ENCODE data around the gene AOC2. TPM values are rescaled to one million over a fixed set of nuclear protein-coding genes. Genes with fewer than 3 reads are reported as not detected.
"Not testable (repeated sequence)": the region's sequence is repeated elsewhere in the genome, so short reads cannot be mapped to it uniquely, and the experiment has no call there.

The AOC2 gene
- total RNA-seq, 4 donors from 2014 or later, result 0.55 to 6.0 (median 1.1) TPM

GRCh38 chr17:42868338-42868737, 24.0 kb downstream of the AOC2 start:
- Histone ChIP-seq H3K27ac (no peak overlapping the region), H3K27me3 (no peaks in the 10 kb centered on the region), H3K4me1 (peaks cover 0 to 10% (median 2%) of the 10 kb centered on the region in 4 donors), H3K4me3 (no peak overlapping the region), H3K9me3 (peaks cover 5 to 8% of the 10 kb centered on the region in 2 donors), H3K36me3 (no peaks in the 10 kb centered on the region)
- intact Hi-C loops (cut with DNase I; ENCODE audit: low total_unique reads) (no loop called here), in situ Hi-C loops (cut with MboI; ENCODE audit: low pct_ligation_motif_present in 1 of 4, low pct_unique_long_range_greater_than_20kb in 1 of 4, low sequenced_read_pairs in 3 of 4) (no loop called here)
- WGBS, 2 donors (ENCODE audit: low coverage in 1 of 2), result 94% methylated on average over 12 of the region's 12 CpGs; no CpG with 5 or more reads in 1 of the 2 donors
- DNase-seq, result no peak
- TF ChIP-seq EP300 (IDR thresholded peaks at IDR 0.05; ENCODE audit: low read depth) (no peak), POLR2A (IDR thresholded peaks at IDR 0.05) (no peak), POLR2AphosphoS5 (IDR thresholded peaks at IDR 0.05) (no peak)
- TF ChIP-seq, protein P1, sequence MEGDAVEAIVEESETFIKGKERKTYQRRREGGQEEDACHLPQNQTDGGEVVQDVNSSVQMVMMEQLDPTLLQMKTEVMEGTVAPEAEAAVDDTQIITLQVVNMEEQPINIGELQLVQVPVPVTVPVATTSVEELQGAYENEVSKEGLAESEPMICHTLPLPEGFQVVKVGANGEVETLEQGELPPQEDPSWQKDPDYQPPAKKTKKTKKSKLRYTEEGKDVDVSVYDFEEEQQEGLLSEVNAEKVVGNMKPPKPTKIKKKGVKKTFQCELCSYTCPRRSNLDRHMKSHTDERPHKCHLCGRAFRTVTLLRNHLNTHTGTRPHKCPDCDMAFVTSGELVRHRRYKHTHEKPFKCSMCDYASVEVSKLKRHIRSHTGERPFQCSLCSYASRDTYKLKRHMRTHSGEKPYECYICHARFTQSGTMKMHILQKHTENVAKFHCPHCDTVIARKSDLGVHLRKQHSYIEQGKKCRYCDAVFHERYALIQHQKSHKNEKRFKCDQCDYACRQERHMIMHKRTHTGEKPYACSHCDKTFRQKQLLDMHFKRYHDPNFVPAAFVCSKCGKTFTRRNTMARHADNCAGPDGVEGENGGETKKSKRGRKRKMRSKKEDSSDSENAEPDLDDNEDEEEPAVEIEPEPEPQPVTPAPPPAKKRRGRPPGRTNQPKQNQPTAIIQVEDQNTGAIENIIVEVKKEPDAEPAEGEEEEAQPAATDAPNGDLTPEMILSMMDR (IDR thresholded peaks at IDR 0.05), result no peak

DNA sequence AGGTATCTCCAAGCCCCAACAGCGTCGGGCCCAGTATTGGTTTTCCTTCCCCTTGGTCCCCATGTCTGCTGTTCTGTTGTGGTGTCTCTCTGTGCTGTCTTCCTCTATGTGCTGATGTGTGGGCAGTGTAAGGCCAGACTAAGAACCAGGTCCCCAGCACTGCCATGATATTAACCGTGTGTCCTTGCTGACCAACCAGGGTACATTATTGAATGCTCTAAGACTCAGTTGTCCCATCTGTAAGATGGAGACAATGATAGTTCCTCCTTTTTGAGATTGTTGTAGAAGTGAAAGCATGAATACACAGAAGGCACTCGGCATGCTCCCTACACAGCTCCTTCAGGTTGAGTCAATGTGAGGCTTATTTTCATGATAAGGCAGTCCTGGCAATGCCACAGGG, 27.3 kb downstream of the AOC2 start:
- TF ChIP-seq POLR2A (IDR thresholded peaks at IDR 0.05) (no peak), POLR2AphosphoS5 (IDR thresholded peaks at IDR 0.05) (no peak), EP300 (IDR thresholded peaks at IDR 0.05; ENCODE audit: low read depth) (no peak)
- TF ChIP-seq, protein P1 (IDR thresholded peaks at IDR 0.05), result no peak
- intact Hi-C loops (cut with DNase I; ENCODE audit: low total_unique reads), result no loop called here
- Histone ChIP-seq H3K9me3 (peaks cover 5 to 8% of the 10 kb centered on the region in 2 donors), H3K27ac (no peak overlapping the region), H3K27me3 (peaks cover 7% of the 10 kb centered on the region), H3K4me1 (peaks cover 0 to 7% (median 1%) of the 10 kb centered on the region in 4 donors), H3K4me3 (no peak overlapping the region), H3K36me3 (no peaks in the 10 kb centered on the region)
- no peak for DNase-seq
- WGBS, 2 donors (ENCODE audit: low coverage in 1 of 2), result 78 to 100% methylated on average over 3 to 4 of the region's 4 CpGs
- in situ Hi-C loops (cut with MboI; ENCODE audit: low pct_ligation_motif_present in 1 of 4, low pct_unique_long_range_greater_than_20kb in 1 of 4, low sequenced_read_pairs in 3 of 4), result no loop called here

GRCh38 chr17:42872251-42872965, 28.0 kb downstream of the AOC2 start:
- Histone ChIP-seq H3K4me1 (no peaks in the 10 kb centered on the region), H3K36me3 (no peaks in the 10 kb centered on the region), H3K27ac (no peak overlapping the region), H3K4me3 (no peak overlapping the region), H3K27me3 (peaks cover 15% of the 10 kb centered on the region), H3K9me3 (peaks cover 5 to 8% of the 10 kb centered on the region in 2 donors)
- intact Hi-C loops (cut with DNase I; ENCODE audit: low total_unique reads) (no loop called here), in situ Hi-C loops (cut with MboI; ENCODE audit: low pct_ligation_motif_present in 1 of 4, low pct_unique_long_range_greater_than_20kb in 1 of 4, low sequenced_read_pairs in 3 of 4) (no loop called here)
- WGBS, 2 donors (ENCODE audit: low coverage in 1 of 2), result 90% methylated on average over 11 of the region's 13 CpGs; no CpG with 5 or more reads in 1 of the 2 donors
- DNase-seq, result no peak
- TF ChIP-seq, protein P1 (IDR thresholded peaks at IDR 0.05), result no peak
- no peak for TF ChIP-seq POLR2AphosphoS5 (IDR thresholded peaks at IDR 0.05)
- no peak for TF ChIP-seq EP300 (IDR thresholded peaks at IDR 0.05; ENCODE audit: low read depth)
- no peak for TF ChIP-seq POLR2A (IDR thresholded peaks at IDR 0.05)

DNA sequence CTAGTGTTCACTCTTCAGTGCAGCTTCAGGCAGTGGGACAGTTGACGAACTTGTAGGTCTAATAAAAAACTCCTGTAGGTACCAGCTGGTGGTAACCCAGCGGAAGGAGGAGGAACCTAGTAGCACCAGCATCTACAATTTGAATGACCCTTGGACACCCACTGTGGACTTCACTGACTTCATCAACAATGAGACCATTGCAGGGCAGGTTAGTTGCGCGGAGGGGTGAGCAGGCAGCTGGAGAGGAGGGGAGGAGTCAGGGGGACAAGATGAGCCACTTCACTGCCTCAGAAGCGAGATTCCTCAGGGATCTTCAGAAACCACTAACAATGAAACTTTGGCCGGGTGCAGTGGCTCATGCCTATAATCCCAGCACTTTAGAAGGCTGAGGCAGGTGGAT, 28.9 kb downstream of the AOC2 start:
- TF ChIP-seq, protein P1 (IDR thresholded peaks at IDR 0.05), result no peak
- TF ChIP-seq EP300 (IDR thresholded peaks at IDR 0.05; ENCODE audit: low read depth) (no peak), POLR2AphosphoS5 (IDR thresholded peaks at IDR 0.05) (no peak)
- intact Hi-C loops (cut with DNase I; ENCODE audit: low total_unique reads) (no loop called here), in situ Hi-C loops (cut with MboI; ENCODE audit: low pct_ligation_motif_present in 1 of 4, low pct_unique_long_range_greater_than_20kb in 1 of 4, low sequenced_read_pairs in 3 of 4) (no loop called here)
- H3K4me3 ChIP-seq, result no peak overlapping the region
- no peak for DNase-seq
- WGBS, 2 donors (ENCODE audit: low coverage in 1 of 2), result 86 to 87% methylated on average over 6 of the region's 6 CpGs
- H3K9me3 ChIP-seq, result peaks cover 5 to 8% of the 10 kb centered on the region in 2 donors
- H3K4me1 ChIP-seq, result no peaks in the 10 kb centered on the region
- H3K36me3 ChIP-seq, result no peaks in the 10 kb centered on the region
- peaks cover 24% of the 10 kb centered on the region for H3K27me3 ChIP-seq
- H3K27ac ChIP-seq, result no peak overlapping the region

DNA sequence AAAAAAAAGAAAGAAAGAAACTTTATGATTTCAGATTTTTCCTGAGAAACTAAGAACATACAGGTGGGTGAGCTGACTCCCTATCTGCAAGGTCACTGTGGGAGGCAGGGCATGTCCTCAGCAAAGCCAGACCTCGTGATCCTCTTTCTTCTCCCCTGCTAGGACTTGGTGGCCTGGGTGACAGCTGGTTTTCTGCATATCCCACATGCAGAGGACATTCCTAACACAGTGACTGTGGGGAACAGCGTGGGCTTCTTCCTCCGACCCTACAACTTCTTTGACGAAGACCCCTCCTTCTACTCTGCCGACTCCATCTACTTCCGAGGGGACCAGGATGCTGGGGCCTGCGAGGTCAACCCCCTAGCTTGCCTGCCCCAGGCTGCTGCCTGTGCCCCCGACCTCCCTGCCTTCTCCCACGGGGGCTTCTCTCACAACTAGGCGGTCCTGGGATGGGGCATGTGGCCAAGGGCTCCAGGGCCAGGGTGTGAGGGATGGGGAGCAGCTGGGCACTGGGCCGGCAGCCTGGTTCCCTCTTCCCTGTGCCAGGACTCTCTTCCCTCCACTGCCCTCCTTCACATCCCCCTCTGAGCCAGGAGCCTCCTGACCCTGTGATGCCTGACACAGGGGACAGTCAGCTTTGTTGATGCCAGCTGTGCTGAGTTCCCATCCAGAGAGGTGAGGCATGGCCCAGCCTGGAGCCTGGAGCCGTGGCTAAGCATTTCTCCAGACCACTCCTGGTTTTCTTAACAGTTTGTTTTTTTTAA, 29.7 kb downstream of the AOC2 start:
- H3K4me3 ChIP-seq; intact Hi-C loops (cut with DNase I; ENCODE audit: low total_unique reads); H3K27ac ChIP-seq; H3K4me1 ChIP-seq; DNase-seq; in situ Hi-C loops (cut with MboI; ENCODE audit: low pct_ligation_motif_present in 1 of 4, low pct_unique_long_range_greater_than_20kb in 1 of 4, low sequenced_read_pairs in 3 of 4); H3K9me3 ChIP-seq; H3K36me3 ChIP-seq: not testable (repeated sequence)
- H3K27me3 ChIP-seq, result peaks cover 32% of the 10 kb centered on the region
- 68 to 79% methylated on average over 2 to 8 of the region's 12 CpGs for WGBS, 2 donors (ENCODE audit: low coverage in 1 of 2)
